Activated T-helper 17 cell treated with anti-CD3 and anti-CD28 coated beads, Interleukin-2, amount 50 U/mL, for 72 hours (primary cell): ENCODE measurements around the gene KRT32. TPM values are rescaled to one million over a fixed set of nuclear protein-coding genes. Genes with fewer than 3 reads are reported as not detected.

ENCODE experiments used
- ATAC-seq: fragments of 150-1000 bp; cut with Tn5 transposase; replicated peaks from 2 replicates; pipeline ENCODE4 v1.10.0; 2021; ENCODE audit warnings: mild to moderate bottlenecking, moderate library complexity
- H3K27ac Mint-ChIP-seq: one replicate; pipeline ENCODE4 v1.8.0; 2022; ENCODE audit warnings: mixed read lengths
- H3K27me3 Mint-ChIP-seq: one replicate; pipeline ENCODE4 v1.8.0; 2022; ENCODE audit warnings: mixed read lengths
- H3K36me3 Mint-ChIP-seq: one replicate; pipeline ENCODE4 v1.8.0; 2022; ENCODE audit warnings: low read depth, mild to moderate bottlenecking, mixed read lengths
- H3K4me1 Mint-ChIP-seq: one replicate; pipeline ENCODE4 v1.8.0; 2022; ENCODE audit warnings: mixed read lengths
- H3K4me3 Mint-ChIP-seq: one replicate; pipeline ENCODE4 v1.8.0; 2022; ENCODE audit warnings: mild to moderate bottlenecking, mixed read lengths
- H3K9me3 Mint-ChIP-seq: one replicate; pipeline ENCODE4 v1.8.0; 2022; ENCODE audit warnings: mixed read lengths
- total RNA-seq, 2 donors: library from RNA; stranded (reverse); gene quantifications; one replicate each; pipeline ENCODE4 v1.2.3, GENCODE V29; 2022

The KRT32 gene
- total RNA-seq, 2 donors from 2014 or later, result not detected

DNA sequence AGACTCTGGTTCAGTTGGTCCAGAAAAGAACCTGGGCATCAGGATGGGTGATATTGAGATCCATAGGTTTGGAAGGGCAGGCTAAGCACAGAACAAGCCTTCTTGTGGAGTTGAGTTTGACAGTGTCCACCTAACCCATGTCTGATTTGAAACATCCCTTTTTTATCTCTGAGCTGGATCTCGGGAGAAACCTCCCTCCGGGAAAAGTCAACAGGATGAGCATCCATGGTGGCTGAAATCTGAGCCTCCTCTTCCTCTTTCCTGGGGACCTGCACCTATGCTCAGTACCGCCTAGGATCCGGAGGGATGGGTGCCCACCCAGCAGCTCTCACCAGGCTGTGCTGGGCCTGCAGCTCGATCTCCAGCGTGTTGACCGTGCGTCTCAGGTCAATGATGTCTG lies 3.4 kb downstream of the KRT32 start:
- H3K27ac Mint-ChIP-seq, result no peak overlapping the region
- no peak overlapping the region for H3K4me3 Mint-ChIP-seq
- no peaks in the 10 kb centered on the region for H3K36me3 Mint-ChIP-seq
- H3K4me1 Mint-ChIP-seq, result no peaks in the 10 kb centered on the region
- no peaks in the 10 kb centered on the region for H3K27me3 Mint-ChIP-seq
- no peak for ATAC-seq
- peaks cover 4% of the 10 kb centered on the region for H3K9me3 Mint-ChIP-seq

DNA sequence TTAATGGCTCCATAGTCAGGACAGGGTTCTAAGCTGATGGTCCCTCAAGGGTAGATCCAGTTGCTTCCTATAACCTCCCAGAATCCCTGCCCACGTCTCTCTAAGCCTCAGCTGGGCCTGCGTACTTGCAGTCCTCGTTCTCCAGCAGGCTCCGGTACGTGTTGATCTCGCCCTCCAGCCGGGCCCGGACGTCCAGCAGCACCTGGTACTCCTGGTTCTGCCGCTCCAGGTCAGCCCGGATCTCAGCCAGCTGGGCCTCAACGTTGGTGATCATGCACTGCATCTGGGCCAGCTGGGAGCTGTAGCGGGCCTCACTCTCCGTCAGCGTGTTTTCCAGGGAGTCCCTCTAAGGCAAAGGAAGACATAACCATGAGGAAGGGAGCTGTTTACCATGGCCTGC lies 4.5 kb downstream of the KRT32 start:
- ATAC-seq, result no peak
- Mint-ChIP-seq H3K27ac (no peak overlapping the region), H3K36me3 (no peaks in the 10 kb centered on the region), H3K4me3 (no peak overlapping the region), H3K9me3 (no peaks in the 10 kb centered on the region), H3K4me1 (no peaks in the 10 kb centered on the region), H3K27me3 (no peaks in the 10 kb centered on the region)

DNA sequence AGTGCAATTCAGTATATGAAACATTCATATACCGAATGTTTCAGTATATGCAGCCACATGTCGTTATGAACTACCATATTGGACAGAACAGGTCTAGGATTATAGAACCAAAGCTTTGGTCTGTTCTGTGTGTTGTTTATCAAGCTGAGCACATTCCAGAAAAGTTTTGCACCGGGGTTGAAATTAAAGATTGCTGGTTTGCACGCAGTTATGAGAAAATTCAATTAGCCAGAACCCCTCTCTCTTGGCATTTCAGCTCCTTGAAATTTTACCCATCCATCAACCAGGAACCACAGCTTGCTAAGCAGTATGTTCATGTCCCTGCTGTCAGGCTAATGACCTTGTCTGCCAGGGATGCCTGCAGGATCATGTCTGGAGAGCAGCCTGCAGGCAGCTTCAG lies 9.5 kb downstream of the KRT32 start:
- H3K27me3 Mint-ChIP-seq, result no peaks in the 10 kb centered on the region
- H3K4me3 Mint-ChIP-seq, result no peak overlapping the region
- no peaks in the 10 kb centered on the region for H3K36me3 Mint-ChIP-seq
- no peak for ATAC-seq
- H3K27ac Mint-ChIP-seq, result peak overlapping the region; percentile 29
- H3K4me1 Mint-ChIP-seq, result no peaks in the 10 kb centered on the region
- no peaks in the 10 kb centered on the region for H3K9me3 Mint-ChIP-seq

DNA sequence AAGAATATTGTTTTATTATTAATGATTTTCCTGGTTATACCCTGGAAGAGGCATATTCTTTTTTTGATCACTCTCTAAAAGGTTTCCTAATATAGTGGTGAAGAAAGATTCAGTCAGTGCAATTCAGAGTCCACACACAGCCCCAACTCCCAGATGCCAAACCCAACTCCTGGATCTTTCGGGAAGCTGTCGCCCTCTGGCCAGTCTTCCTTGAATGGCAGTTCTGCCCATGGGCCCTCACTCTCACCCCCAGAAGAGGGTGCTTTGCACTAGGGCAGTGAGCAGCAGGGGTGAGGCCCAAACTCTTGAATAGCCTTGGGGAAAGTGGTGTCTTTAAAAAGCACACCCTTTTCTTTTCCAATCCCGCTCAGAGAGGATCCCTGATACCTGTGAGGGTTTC lies 11.0 kb downstream of the KRT32 start:
- no peak overlapping the region for H3K27ac Mint-ChIP-seq
- H3K4me1 Mint-ChIP-seq, result no peaks in the 10 kb centered on the region
- no peaks in the 10 kb centered on the region for H3K36me3 Mint-ChIP-seq

DNA sequence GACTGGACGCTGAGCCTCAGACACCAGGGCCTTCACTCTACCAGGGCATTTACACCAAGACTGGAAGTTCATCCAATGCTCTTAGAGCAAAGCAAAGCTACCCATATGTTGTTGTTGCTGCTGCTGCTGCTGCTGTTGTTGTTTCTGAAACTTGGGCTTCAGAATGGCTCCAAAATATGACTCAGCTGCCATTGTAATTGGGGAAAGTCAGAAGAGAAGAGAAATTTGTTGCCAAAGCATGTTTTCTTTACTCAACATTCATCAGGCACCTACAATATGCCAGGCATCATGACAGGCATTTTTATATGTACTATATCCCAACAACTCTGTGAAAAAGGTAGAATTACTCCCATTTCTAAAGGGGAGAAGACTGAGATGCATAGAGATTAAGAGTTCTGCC lies 11.9 kb downstream of the KRT32 start:
- Mint-ChIP-seq H3K9me3 (no peaks in the 10 kb centered on the region), H3K27ac (peak overlapping the region; percentile 6), H3K4me3 (no peak overlapping the region), H3K4me1 (no peaks in the 10 kb centered on the region), H3K27me3 (peaks cover 4% of the 10 kb centered on the region), H3K36me3 (no peaks in the 10 kb centered on the region)
- no peak for ATAC-seq

More for the DNA sequence above, 11.0 kb downstream of the KRT32 start:
- Mint-ChIP-seq H3K4me3 (no peak overlapping the region), H3K27me3 (peaks cover 2% of the 10 kb centered on the region), H3K9me3 (no peaks in the 10 kb centered on the region)
- ATAC-seq, result no peak

DNA sequence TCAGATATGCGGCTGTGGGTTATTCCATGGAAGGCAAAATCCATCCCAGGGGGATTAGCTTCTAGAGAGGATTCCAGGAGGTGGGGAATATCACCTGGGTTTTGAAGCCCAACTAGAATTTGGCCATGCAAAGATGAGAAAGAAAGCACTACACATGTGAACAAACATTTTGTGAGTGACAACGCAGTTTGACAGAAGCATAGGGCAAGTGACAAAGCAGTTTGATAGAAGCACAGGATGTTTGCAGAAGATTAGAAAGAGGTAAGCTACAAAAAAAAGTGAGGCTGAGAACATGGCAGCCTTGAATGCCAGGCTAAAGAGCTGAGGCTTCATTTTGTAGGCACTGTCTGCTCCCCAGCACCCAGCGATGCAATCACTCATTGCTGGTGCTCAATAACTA lies 14.1 kb downstream of the KRT32 start:
- Mint-ChIP-seq H3K4me1 (no peaks in the 10 kb centered on the region), H3K27ac (no peak overlapping the region), H3K4me3 (no peak overlapping the region), H3K27me3 (peaks cover 9% of the 10 kb centered on the region), H3K36me3 (no peaks in the 10 kb centered on the region), H3K9me3 (no peaks in the 10 kb centered on the region)
- no peak for ATAC-seq

DNA sequence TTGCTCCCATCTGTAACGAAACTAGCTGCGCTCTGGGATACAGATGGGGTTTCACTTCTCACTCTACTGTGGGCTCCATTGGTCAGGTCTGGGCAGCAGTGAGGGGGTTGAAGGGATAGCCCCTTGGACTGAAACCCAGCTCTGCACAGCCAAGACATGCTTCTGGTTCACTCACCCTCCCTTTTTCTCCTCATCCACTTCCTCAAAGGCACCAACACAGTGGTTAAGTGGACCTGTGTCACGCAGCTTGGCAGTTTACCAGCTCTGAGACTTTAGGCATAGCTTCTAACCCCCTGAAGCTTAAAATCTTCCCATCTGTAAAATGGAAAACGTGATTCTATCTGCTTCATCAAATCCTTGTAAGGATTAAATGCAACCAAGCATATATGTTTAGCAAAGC lies 14.9 kb downstream of the KRT32 start:
- H3K4me3 Mint-ChIP-seq, result no peak overlapping the region
- H3K27me3 Mint-ChIP-seq, result peaks cover 9% of the 10 kb centered on the region
- no peak overlapping the region for H3K27ac Mint-ChIP-seq
- no peaks in the 10 kb centered on the region for H3K4me1 Mint-ChIP-seq
- no peaks in the 10 kb centered on the region for H3K9me3 Mint-ChIP-seq
- ATAC-seq, result no peak
- H3K36me3 Mint-ChIP-seq, result no peaks in the 10 kb centered on the region

DNA sequence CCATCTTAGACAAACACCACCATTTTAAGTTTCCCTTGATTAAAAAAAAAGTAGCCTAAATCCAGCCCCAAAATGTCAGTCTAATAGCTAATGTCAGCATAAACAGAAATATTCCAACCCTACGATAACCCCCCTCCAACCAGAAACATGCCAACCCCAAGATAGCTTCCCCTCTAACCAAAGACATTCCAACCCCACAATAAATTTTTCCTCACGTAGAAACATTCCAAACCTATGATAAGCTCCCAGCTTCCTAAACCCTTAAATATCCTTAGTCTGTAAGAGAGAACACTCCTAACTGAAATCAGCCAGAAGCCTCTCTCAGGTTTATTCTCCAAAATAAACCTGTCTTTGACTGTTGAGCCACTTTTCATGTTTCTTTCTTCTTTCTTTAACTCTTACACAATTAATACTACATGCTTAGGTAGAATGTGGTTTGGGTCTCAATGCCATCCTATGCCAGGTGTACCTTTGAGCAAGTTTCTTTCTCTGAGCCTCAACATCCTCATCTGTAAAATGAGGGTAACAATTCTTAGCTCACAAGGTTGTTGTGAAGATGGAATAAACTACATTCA lies 15.9 kb downstream of the KRT32 start:
- no peak overlapping the region for H3K27ac Mint-ChIP-seq
- H3K27me3 Mint-ChIP-seq, result peaks cover 9% of the 10 kb centered on the region
- H3K4me3 Mint-ChIP-seq, result no peak overlapping the region
- no peaks in the 10 kb centered on the region for H3K4me1 Mint-ChIP-seq
- no peaks in the 10 kb centered on the region for H3K9me3 Mint-ChIP-seq
- H3K36me3 Mint-ChIP-seq, result no peaks in the 10 kb centered on the region
- ATAC-seq, result no peak

DNA sequence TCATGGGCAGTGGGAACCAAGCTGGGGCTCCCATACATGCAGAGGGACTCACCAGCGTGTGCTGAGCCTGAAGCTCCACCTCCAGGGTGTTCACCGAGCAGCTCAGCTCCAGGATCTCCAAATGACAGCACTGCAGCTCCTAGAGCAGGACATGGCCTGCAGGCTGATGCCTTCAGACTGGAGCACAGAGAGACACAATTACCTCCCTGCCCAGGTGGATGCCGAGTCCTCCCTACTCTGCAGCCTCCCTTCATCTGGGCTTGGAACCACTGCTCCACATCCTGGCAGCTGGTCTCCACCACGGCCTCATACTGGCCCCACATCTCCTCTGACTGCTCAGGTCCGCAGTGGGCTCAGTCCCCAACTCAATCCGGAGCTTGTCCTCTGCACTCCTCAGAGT lies 18.2 kb downstream of the KRT32 start:
- Mint-ChIP-seq H3K27ac (no peak overlapping the region), H3K36me3 (no peaks in the 10 kb centered on the region), H3K4me1 (no peaks in the 10 kb centered on the region), H3K9me3 (no peaks in the 10 kb centered on the region), H3K27me3 (peaks cover 9% of the 10 kb centered on the region), H3K4me3 (no peak overlapping the region)
- no peak for ATAC-seq

DNA sequence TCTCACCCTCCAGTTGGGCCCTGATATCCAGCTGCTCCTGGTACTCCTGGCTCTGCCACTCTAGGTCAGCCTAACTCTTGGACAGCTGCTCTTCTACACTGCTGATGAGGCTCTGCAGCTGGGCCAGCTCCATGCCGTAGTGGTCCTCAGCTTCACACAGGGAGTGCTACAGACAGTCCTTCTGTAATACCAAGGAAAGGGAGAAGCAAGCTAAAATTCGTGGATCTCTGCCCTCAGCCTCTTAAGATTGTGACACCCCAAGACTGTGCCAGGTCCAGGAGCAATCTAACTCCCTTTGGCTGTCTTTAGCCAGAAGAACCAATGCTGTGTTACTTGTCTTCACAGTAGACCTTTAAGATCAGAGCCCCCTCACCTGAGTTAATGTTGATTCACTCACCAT lies 18.7 kb downstream of the KRT32 start:
- Mint-ChIP-seq H3K27ac (no peak overlapping the region), H3K9me3 (no peaks in the 10 kb centered on the region), H3K27me3 (peaks cover 9% of the 10 kb centered on the region), H3K36me3 (no peaks in the 10 kb centered on the region), H3K4me1 (no peaks in the 10 kb centered on the region), H3K4me3 (no peak overlapping the region)
- ATAC-seq, result no peak

DNA sequence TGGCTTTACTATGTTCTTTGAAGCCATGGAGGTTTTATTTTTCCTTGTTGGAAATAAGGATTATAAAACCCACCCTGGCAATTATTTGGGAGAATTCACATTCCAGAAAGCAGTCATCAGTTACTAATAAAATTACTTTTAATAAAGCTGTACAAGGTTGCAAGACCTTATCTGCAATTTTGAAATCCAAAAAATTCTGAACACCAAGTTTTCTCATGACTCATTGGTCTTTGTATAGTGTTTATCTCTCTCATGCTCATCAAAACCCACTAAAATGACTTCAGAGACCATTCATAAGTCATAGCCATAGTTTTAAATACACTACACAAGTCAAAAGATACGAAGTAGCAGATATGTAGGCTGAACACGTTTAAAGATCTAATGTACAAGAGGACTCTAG lies 20.4 kb downstream of the KRT32 start:
- Mint-ChIP-seq H3K9me3 (no peaks in the 10 kb centered on the region), H3K27me3 (peaks cover 12% of the 10 kb centered on the region), H3K4me1 (no peaks in the 10 kb centered on the region), H3K36me3 (no peaks in the 10 kb centered on the region), H3K27ac (no peak overlapping the region), H3K4me3 (no peak overlapping the region)
- peak; percentile 21 for ATAC-seq

DNA sequence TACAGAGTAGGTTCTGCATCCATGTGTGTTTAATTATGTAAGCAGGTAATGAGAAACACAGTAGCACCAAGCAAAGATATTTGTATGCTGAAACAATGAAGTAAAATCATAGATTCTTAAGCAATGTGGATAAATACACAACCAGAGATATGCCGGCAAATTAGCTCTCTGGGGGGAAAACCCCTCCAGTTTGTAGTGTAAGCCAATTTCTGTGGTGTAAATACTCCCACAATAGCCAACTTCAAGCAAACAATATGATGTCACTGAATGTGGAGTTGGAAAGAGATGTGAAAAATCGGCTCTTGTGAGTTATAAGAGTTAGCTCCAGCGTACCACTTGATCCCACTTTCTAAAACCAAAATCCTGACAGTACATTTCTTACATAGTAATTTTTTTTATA lies 22.5 kb downstream of the KRT32 start:
- Mint-ChIP-seq H3K4me1 (no peaks in the 10 kb centered on the region), H3K36me3 (no peaks in the 10 kb centered on the region), H3K9me3 (no peaks in the 10 kb centered on the region), H3K4me3 (no peak overlapping the region), H3K27ac (peak overlapping the region; percentile 30), H3K27me3 (peaks cover 8% of the 10 kb centered on the region)
- peak; percentile 7 for ATAC-seq

DNA sequence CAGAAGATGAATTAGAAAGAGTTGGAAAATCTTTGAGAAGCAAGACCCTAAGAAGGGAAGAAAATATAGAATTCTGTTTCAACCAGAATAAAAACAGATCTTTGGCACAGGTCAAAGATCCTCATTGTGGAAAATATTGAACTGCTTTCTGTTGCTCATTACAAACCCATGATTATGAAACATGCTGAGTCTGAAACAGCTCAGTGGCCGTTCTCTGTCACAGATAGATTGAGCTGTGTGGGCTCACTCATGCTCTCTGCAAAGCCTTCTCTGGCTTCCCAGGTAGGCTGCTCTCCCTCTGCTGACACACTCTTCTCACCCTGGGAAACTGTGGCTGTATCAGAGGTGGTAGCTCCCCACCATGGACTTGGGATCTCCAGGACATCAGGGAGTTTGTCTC lies 23.0 kb downstream of the KRT32 start:
- H3K36me3 Mint-ChIP-seq, result no peaks in the 10 kb centered on the region
- ATAC-seq, result peak; percentile 52
- no peaks in the 10 kb centered on the region for H3K4me1 Mint-ChIP-seq
- H3K9me3 Mint-ChIP-seq, result no peaks in the 10 kb centered on the region
- peaks cover 8% of the 10 kb centered on the region for H3K27me3 Mint-ChIP-seq
- peak overlapping the region; percentile 30 for H3K27ac Mint-ChIP-seq
- no peak overlapping the region for H3K4me3 Mint-ChIP-seq

DNA sequence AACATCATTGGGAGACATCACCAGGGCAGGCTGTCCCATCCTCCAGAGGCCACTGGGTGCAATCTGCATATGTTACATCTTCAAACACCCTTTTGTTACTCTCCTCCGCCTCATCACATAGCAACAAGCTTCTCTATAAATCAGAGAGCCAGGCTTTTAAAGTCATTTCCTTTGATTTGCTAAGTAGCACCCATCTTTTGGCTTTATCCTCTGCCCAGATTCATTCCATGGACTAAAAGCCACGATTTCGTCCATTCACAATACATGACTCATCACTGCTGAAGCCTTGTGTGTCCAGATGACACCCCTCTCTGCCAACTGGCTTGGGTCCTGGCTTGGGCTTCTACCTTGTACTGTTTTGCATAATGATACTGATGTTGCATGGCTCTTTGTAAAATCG lies 24.4 kb downstream of the KRT32 start:
- H3K4me1 Mint-ChIP-seq, result no peaks in the 10 kb centered on the region
- no peaks in the 10 kb centered on the region for H3K36me3 Mint-ChIP-seq
- ATAC-seq, result no peak
- peaks cover 3% of the 10 kb centered on the region for H3K27me3 Mint-ChIP-seq
- no peak overlapping the region for H3K27ac Mint-ChIP-seq
- no peaks in the 10 kb centered on the region for H3K9me3 Mint-ChIP-seq
- no peak overlapping the region for H3K4me3 Mint-ChIP-seq

DNA sequence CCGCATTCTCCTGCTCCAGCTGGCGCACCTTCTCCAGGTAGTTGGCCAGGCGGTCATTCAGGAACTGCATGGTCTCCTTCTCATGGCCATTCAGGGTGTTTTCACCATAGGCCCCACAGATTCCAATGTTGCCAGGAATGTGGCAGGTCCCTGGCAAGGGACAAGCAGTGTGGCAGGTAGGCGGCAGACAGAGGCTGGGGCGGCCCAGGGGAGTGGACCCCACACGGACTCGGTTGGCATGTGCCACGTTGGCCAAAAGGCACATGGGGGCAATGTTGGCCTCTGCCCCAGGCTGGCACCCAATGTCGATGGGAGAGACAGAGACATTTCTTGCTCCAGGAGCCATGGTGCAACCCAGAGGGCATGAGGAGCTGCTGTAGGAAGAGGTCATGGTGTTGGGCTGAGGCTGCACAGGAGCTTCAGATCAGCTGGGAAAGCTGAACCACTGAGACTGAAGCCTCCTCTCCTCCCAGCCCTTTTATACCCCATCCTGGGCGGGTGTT lies 26.6 kb downstream of the KRT32 start, which contains the start of gene KRT38:
KRT38 (minus strand) TSS at position 453 of the 503 bp plus-strand sequence; CDS start at position 391, 62 bp downstream.
- H3K27ac Mint-ChIP-seq, result no peak within 1 kb of the TSS
- ATAC-seq, result no peak
- H3K27me3 Mint-ChIP-seq, result peaks cover 3% of the 10 kb centered on the region
- H3K9me3 Mint-ChIP-seq, result no peaks in the 10 kb centered on the region
- no peaks in the 10 kb centered on the region for H3K4me1 Mint-ChIP-seq
- H3K4me3 Mint-ChIP-seq, result no peak within 1 kb of the TSS
- no peaks in the 10 kb centered on the region for H3K36me3 Mint-ChIP-seq

DNA sequence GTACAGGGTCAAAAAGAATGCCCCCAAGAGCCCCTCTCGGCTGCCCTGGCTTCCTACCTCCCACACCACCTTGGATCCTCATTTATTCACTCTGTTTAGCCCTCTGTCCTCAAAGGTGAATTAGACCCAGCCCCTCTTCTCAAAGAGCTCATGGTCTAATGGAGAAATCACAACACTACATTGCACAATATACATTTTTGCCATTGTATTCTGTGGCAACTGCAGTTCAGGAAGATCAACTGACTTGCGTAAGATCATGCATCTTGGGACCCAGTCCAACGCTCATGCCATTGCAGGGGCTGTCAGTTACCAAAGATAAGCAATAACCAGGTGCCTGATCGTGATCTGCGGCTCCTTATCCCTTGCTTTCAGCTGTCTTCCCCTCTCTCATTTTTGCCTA lies 27.8 kb downstream of the KRT32 start:
- Mint-ChIP-seq H3K27me3 (peaks cover 3% of the 10 kb centered on the region), H3K4me3 (no peak overlapping the region), H3K9me3 (no peaks in the 10 kb centered on the region), H3K36me3 (no peaks in the 10 kb centered on the region), H3K27ac (no peak overlapping the region), H3K4me1 (no peaks in the 10 kb centered on the region)
- ATAC-seq, result no peak
